ENCODE results near the gene FRMD1. TPM values are rescaled to one million over a fixed set of nuclear protein-coding genes. Genes with fewer than 3 reads are reported as not detected.
"Not testable (repeated sequence)": the region's sequence is repeated elsewhere in the genome, so short reads cannot be mapped to it uniquely, and the experiment has no call there.

The FRMD1 gene
- total RNA-seq, 2 experiments from 2014 or later = not detected

GRCh38 chr6:168087436-168088160 is 8.6 kb upstream of the FRMD1 start:
- DNase-seq = no peak
- H3K4me3 Mint-ChIP-seq = no peak overlapping the region
- no peaks in the 10 kb centered on the region for H3K27me3 Mint-ChIP-seq
- ChIA-PET POLR2A (no interaction called here), CTCF (no interaction called here)
- H3K9me3 Mint-ChIP-seq = peaks cover 3% of the 10 kb centered on the region
- H3K36me3 Mint-ChIP-seq (ENCODE audit: low read depth) = no peaks in the 10 kb centered on the region
- no peaks in the 10 kb centered on the region for H3K4me1 Mint-ChIP-seq
- no peak overlapping the region for H3K27ac Mint-ChIP-seq

- Mint-ChIP-seq H3K27ac (no peak overlapping the region), H3K4me3 (no peak overlapping the region), H3K27me3 (no peaks in the 10 kb centered on the region), H3K4me1 (no peaks in the 10 kb centered on the region), H3K9me3 (no peaks in the 10 kb centered on the region), H3K36me3 (ENCODE audit: low read depth) (no peaks in the 10 kb centered on the region)
- no peak for DNase-seq
- ChIA-PET CTCF (no interaction called here), POLR2A (no interaction called here)
Measured at GRCh38 chr6:168086616-168087015, 7.6 kb upstream of the FRMD1 start.

- H3K9me3 Mint-ChIP-seq = no peaks in the 10 kb centered on the region
- H3K4me3 Mint-ChIP-seq = no peak overlapping the region
- no peaks in the 10 kb centered on the region for H3K4me1 Mint-ChIP-seq
- no peaks in the 10 kb centered on the region for H3K27me3 Mint-ChIP-seq
- POLR2A ChIA-PET = no interaction called here
- no peak for DNase-seq
- H3K27ac Mint-ChIP-seq = no peak overlapping the region
- CTCF ChIA-PET = no interaction called here
- H3K36me3 Mint-ChIP-seq (ENCODE audit: low read depth) = no peaks in the 10 kb centered on the region
Measured at GRCh38 chr6:168086066-168086465, 7.1 kb upstream of the FRMD1 start.

GRCh38 chr6:168084465-168085160 is 5.6 kb upstream of the FRMD1 start:
- ChIA-PET CTCF (no interaction called here), POLR2A (no interaction called here)
- no peak overlapping the region for H3K4me3 Mint-ChIP-seq
- no peak overlapping the region for H3K27ac Mint-ChIP-seq
- no peaks in the 10 kb centered on the region for H3K9me3 Mint-ChIP-seq
- DNase-seq = no peak
- H3K36me3 Mint-ChIP-seq (ENCODE audit: low read depth) = no peaks in the 10 kb centered on the region
- H3K27me3 Mint-ChIP-seq = no peaks in the 10 kb centered on the region
- no peaks in the 10 kb centered on the region for H3K4me1 Mint-ChIP-seq

- Mint-ChIP-seq H3K27me3 (no peaks in the 10 kb centered on the region), H3K27ac (no peak overlapping the region), H3K36me3 (ENCODE audit: low read depth) (no peaks in the 10 kb centered on the region), H3K4me3 (no peak overlapping the region), H3K4me1 (no peaks in the 10 kb centered on the region), H3K9me3 (no peaks in the 10 kb centered on the region)
- ChIA-PET POLR2A (no interaction called here), CTCF (no interaction called here)
- DNase-seq = no peak
Measured at GRCh38 chr6:168083514-168083885, 4.5 kb upstream of the FRMD1 start.

- no peaks in the 10 kb centered on the region for H3K36me3 Mint-ChIP-seq (ENCODE audit: low read depth)
- H3K27me3 Mint-ChIP-seq = no peaks in the 10 kb centered on the region
- no peak for DNase-seq
- no peaks in the 10 kb centered on the region for H3K9me3 Mint-ChIP-seq
- ChIA-PET POLR2A (no interaction called here), CTCF (no interaction called here)
- H3K4me1 Mint-ChIP-seq = no peaks in the 10 kb centered on the region
- no peak overlapping the region for H3K4me3 Mint-ChIP-seq
- no peak overlapping the region for H3K27ac Mint-ChIP-seq
Measured at GRCh38 chr6:168082860-168083513, 4.0 kb upstream of the FRMD1 start.

GRCh38 chr6:168081858-168082546 is 3.0 kb upstream of the FRMD1 start:
- CTCF ChIA-PET = no interaction called here
- Mint-ChIP-seq H3K4me3 (no peak overlapping the region), H3K36me3 (ENCODE audit: low read depth) (no peaks in the 10 kb centered on the region), H3K9me3 (no peaks in the 10 kb centered on the region), H3K27ac (no peak overlapping the region), H3K27me3 (no peaks in the 10 kb centered on the region), H3K4me1 (no peaks in the 10 kb centered on the region)
- POLR2A ChIA-PET = no interaction called here
- no peak for DNase-seq

GRCh38 chr6:168080393-168081077 is 1.5 kb upstream of the FRMD1 start:
- Mint-ChIP-seq H3K27me3 (no peaks in the 10 kb centered on the region), H3K4me1 (no peaks in the 10 kb centered on the region), H3K36me3 (ENCODE audit: low read depth) (no peaks in the 10 kb centered on the region), H3K27ac (no peak overlapping the region), H3K9me3 (no peaks in the 10 kb centered on the region), H3K4me3 (no peak overlapping the region)
- CTCF ChIA-PET = interaction anchor here (1.0 kb wide), 1 partner anchor 615 kb away, joined by 3 read pairs; no protein-coding TSS in a partner anchor
- POLR2A ChIA-PET = no interaction called here
- DNase-seq = no peak

GRCh38 chr6:168078175-168078942 is 653 bp downstream of the FRMD1 start:
- no peak for DNase-seq
- no peak overlapping the region for H3K4me3 Mint-ChIP-seq
- no peaks in the 10 kb centered on the region for H3K4me1 Mint-ChIP-seq
- ChIA-PET CTCF (interaction anchor here (0.7 kb wide), 1 partner anchor 61 kb away, joined by 4 read pairs; no protein-coding TSS in a partner anchor), POLR2A (no interaction called here)
- H3K27ac Mint-ChIP-seq = no peak overlapping the region
- no peaks in the 10 kb centered on the region for H3K36me3 Mint-ChIP-seq (ENCODE audit: low read depth)
- no peaks in the 10 kb centered on the region for H3K27me3 Mint-ChIP-seq
- H3K9me3 Mint-ChIP-seq = no peaks in the 10 kb centered on the region

- CTCF ChIA-PET; DNase-seq; H3K27me3 Mint-ChIP-seq; H3K27ac Mint-ChIP-seq; H3K4me1 Mint-ChIP-seq; H3K4me3 Mint-ChIP-seq; H3K9me3 Mint-ChIP-seq; POLR2A ChIA-PET; H3K36me3 Mint-ChIP-seq (ENCODE audit: low read depth): not testable (repeated sequence)
Measured at GRCh38 chr6:168077401-168077800, 1.6 kb downstream of the FRMD1 start.

- Mint-ChIP-seq H3K9me3 (no peaks in the 10 kb centered on the region), H3K27ac (no peak overlapping the region), H3K4me1 (no peaks in the 10 kb centered on the region), H3K27me3 (no peaks in the 10 kb centered on the region), H3K4me3 (no peak overlapping the region), H3K36me3 (ENCODE audit: low read depth) (no peaks in the 10 kb centered on the region)
- no peak for DNase-seq
- POLR2A ChIA-PET = no interaction called here
- CTCF ChIA-PET = no interaction called here
Measured at GRCh38 chr6:168075787-168076202, 3.2 kb downstream of the FRMD1 start.

- no peak for DNase-seq
- Mint-ChIP-seq H3K9me3 (no peaks in the 10 kb centered on the region), H3K27me3 (no peaks in the 10 kb centered on the region), H3K4me3 (no peak overlapping the region), H3K36me3 (ENCODE audit: low read depth) (no peaks in the 10 kb centered on the region), H3K27ac (no peak overlapping the region), H3K4me1 (no peaks in the 10 kb centered on the region)
- POLR2A ChIA-PET = no interaction called here
- CTCF ChIA-PET = no interaction called here
Measured at GRCh38 chr6:168075216-168075615, 3.8 kb downstream of the FRMD1 start.
